AG04450 (cell line): ENCODE results near the gene TTC22. TPM values are rescaled to one million over a fixed set of nuclear protein-coding genes. Genes with fewer than 3 reads are reported as not detected.

Experiments
- CTCF ChIA-PET: fragments of 300-600, 350-600 bp; formaldehyde crosslinking; extraction: SDS; loops from one replicate; lab custom pipeline; 2022; ENCODE audit warnings: antibody characterized with exemption, inconsistent platforms; lab: Charles Lee
- POLR2A ChIA-PET: fragments of 350-600 bp; formaldehyde crosslinking; extraction: SDS; loops from one replicate; lab custom pipeline; 2021; ENCODE audit warnings: antibody characterized with exemption, inconsistent platforms; lab: Yijun Ruan, JAX
- DNase-seq: peaks from one replicate; pipeline ENCODE4 v3.0.0-alpha.2; 2011; ENCODE audit warnings: low read depth, low spot score
- H3K27ac ChIP-seq: one replicate; pipeline ENCODE4 v1.5.1; 2012; ENCODE audit warnings: low read depth, low read length, control low read depth
- H3K27me3 ChIP-seq: one replicate; pipeline ENCODE4 v1.6.0; 2012; ENCODE audit warnings: low read length; ENCODE audit not compliant: control insufficient read depth, insufficient read depth
- H3K4me3 ChIP-seq: 2 replicates; pipeline ENCODE4 v1.5.1; 2011; ENCODE audit warnings: mild to moderate bottlenecking, low read depth, low read length, control low read depth
- H3K9me3 ChIP-seq: 2 replicates; pipeline ENCODE4 v1.5.1; 2012; ENCODE audit warnings: low read length; ENCODE audit not compliant: control insufficient read depth, insufficient read depth
- CTCF ChIP-seq: IDR thresholded peaks from 2 replicates; pipeline ENCODE4 v1.5.1; 2011; ENCODE audit warnings: low read depth, low read length, control low read depth, inconsistent platforms
- polyA minus RNA-seq: library from RNA; depleted of rRNA, polyadenylated mRNA; stranded (reverse); fragments of >200 nt; gene quantifications from 2 replicates; pipeline ENCODE4 v1.2.3, GENCODE V29; 2011; rRNA and poly(A)+ RNA removed
- polyA plus RNA-seq: library from polyadenylated mRNA; depleted of rRNA; stranded (reverse); fragments of >200 nt; gene quantifications from 2 replicates; pipeline ENCODE4 v1.2.3, GENCODE V29; 2011; rRNA removed

TTC22 gene
- not detected in 2 replicates for polyA plus RNA-seq
- not detected in 2 replicates for polyA minus RNA-seq

GRCh38 chr1:54800899-54801759 lies at the start of gene TTC22:
Gene TTC22 (minus strand): TSS chr1:54801323. CDS start chr1:54801163, 160 bp downstream.
- DNase-seq, result no peak
- Histone ChIP-seq H3K27ac (no peak within 1 kb of the TSS), H3K4me3 (no peak within 1 kb of the TSS), H3K9me3 (no peaks in the 10 kb centered on the region), H3K27me3 (peaks cover 31% of the 10 kb centered on the region)
- ChIA-PET CTCF (interaction anchor here (1.1 to 2.6 kb wide), 2 partner anchors 8 to 196 kb away, joined by 3 to 8 read pairs; no protein-coding TSS in a partner anchor), POLR2A (no interaction called here)
- peak; percentile 23 for TF ChIP-seq CTCF

GRCh38 chr1:54850737-54851136 lies 49.6 kb upstream of the TTC22 start:
- Histone ChIP-seq H3K9me3 (no peaks in the 10 kb centered on the region; the same call in 1 of the 2 replicates), H3K4me3 (no peak overlapping the region), H3K27ac (peak overlapping the region; percentile 95), H3K27me3 (no peaks in the 10 kb centered on the region)
- TF ChIP-seq CTCF, result no peak
- ChIA-PET POLR2A (interaction anchor here (0.6 to 0.9 kb wide), 2 partner anchors 29 to 36 kb away, joined by 7 read pairs; partner anchors contain the start of gene DHCR24), CTCF (interaction anchor here (0.7 to 3.2 kb wide), 2 partner anchors 21 to 94 kb away, joined by 3 to 13 read pairs; no protein-coding TSS in a partner anchor)
- peak; percentile 94 for DNase-seq

GRCh38 chr1:54850069-54850730 lies 49.1 kb upstream of the TTC22 start:
- POLR2A ChIA-PET, result interaction anchor here (0.9 kb wide), 1 partner anchor 36 kb away, joined by 7 read pairs; the partner anchor contains the start of gene DHCR24
- H3K4me3 ChIP-seq, result no peak overlapping the region
- CTCF ChIA-PET, result interaction anchor here (3.2 kb wide), 1 partner anchor 95 kb away, joined by 13 read pairs; no protein-coding TSS in a partner anchor
- no peaks in the 10 kb centered on the region for H3K27me3 ChIP-seq
- peak overlapping the region; percentile 86 for H3K27ac ChIP-seq
- no peak for DNase-seq
- TF ChIP-seq CTCF, result no peak
- H3K9me3 ChIP-seq, result no peaks in the 10 kb centered on the region; the same call in 1 of the 2 replicates

- ChIA-PET POLR2A (no interaction called here), CTCF (interaction anchor here (3.2 kb wide), 1 partner anchor 96 kb away, joined by 13 read pairs; no protein-coding TSS in a partner anchor)
- Histone ChIP-seq H3K27me3 (no peaks in the 10 kb centered on the region), H3K4me3 (no peak overlapping the region), H3K27ac (peak overlapping the region; percentile 86), H3K9me3 (no peaks in the 10 kb centered on the region; the same call in 1 of the 2 replicates)
- no peak for TF ChIP-seq CTCF
- DNase-seq, result no peak
These were observed 48.3 kb upstream of the TTC22 start for GRCh38 chr1:54849219-54850068.
